DMS 273 (cell line): ENCODE measurements around the gene CCL22.
"Not testable (repeated sequence)": the region's sequence is repeated elsewhere in the genome, so short reads cannot be mapped to it uniquely, and the experiment has no call there.

ENCODE experiments used
- DNase-seq: peaks from one replicate; lab custom pipeline; 2025; ENCODE audit not compliant: unreplicated experiment; lab: John Stamatoyannopoulos, UW

The CCL22 gene

GRCh38 chr16:57391300-57391699, 32.7 kb downstream of the CCL22 start:
- no peak for DNase-seq

- DNase-seq = no peak
These were observed 33.1 kb downstream of the CCL22 start for GRCh38 chr16:57391708-57392107.

- DNase-seq = no peak
These were observed 34.1 kb downstream of the CCL22 start for GRCh38 chr16:57392694-57393093.

- peak; percentile 18 for DNase-seq
These were observed 35.9 kb downstream of the CCL22 start for GRCh38 chr16:57394444-57394843.

- DNase-seq = no peak
These were observed 36.4 kb downstream of the CCL22 start for GRCh38 chr16:57395026-57395425.

GRCh38 chr16:57396786-57397185, 38.2 kb downstream of the CCL22 start:
- DNase-seq = no peak

GRCh38 chr16:57397493-57397892, 38.9 kb downstream of the CCL22 start:
- not testable (repeated sequence) for DNase-seq

- no peak for DNase-seq
These were observed 43.5 kb downstream of the CCL22 start for GRCh38 chr16:57401943-57402640.

- DNase-seq = no peak
These were observed 45.6 kb downstream of the CCL22 start, which contains the start of gene CCL17 for GRCh38 chr16:57403965-57404817. TSS of gene CCL17 (plus strand) at chr16:57404767. CDS start at chr16:57413933, 9,166 bp downstream.

- no peak for DNase-seq
These were observed 46.5 kb downstream of the CCL22 start for GRCh38 chr16:57405097-57405496.

- no peak for DNase-seq
These were observed 48.3 kb downstream of the CCL22 start for GRCh38 chr16:57406881-57407280.

GRCh38 chr16:57407521-57408353, 49.2 kb downstream of the CCL22 start:
- no peak for DNase-seq

GRCh38 chr16:57409065-57409464, 50.5 kb downstream of the CCL22 start:
- no peak for DNase-seq

GRCh38 chr16:57409870-57410587, 51.4 kb downstream of the CCL22 start:
- peak; percentile 29 for DNase-seq

- no peak for DNase-seq
These were observed 52.9 kb downstream of the CCL22 start for GRCh38 chr16:57411362-57411976.

- no peak for DNase-seq
These were observed 54.0 kb downstream of the CCL22 start for GRCh38 chr16:57412584-57412983.

- DNase-seq = no peak
These were observed 54.7 kb downstream of the CCL22 start for GRCh38 chr16:57413301-57413730.

GRCh38 chr16:57413733-57414132, 55.1 kb downstream of the CCL22 start:
- no peak for DNase-seq
